Fibroblast of lung (primary cell): ENCODE data around the gene SUPT5H.

Experiments
- EZH2 ChIP-seq: IDR thresholded peaks from 2 replicates; pipeline ENCODE4 v1.5.1; 2012; ENCODE audit warnings: low read length, control low read depth, mild to moderate bottlenecking; ENCODE audit errors: missing control alignments
- TF ChIP-seq, protein P1 (sequence below), 2 donors: IDR thresholded peaks in 1 of 2; conservative IDR thresholded peaks in 1 of 2; 1 replicate in 1 of 2; 2 replicates in 1 of 2; pipeline ENCODE4 v1.5.1; 2011 to 2012; ENCODE audit warnings: low read length in 2 of 2, control low read depth in 1 of 2, inconsistent platforms in 1 of 2, low read depth in 1 of 2, mild to moderate bottlenecking in 1 of 2

DNA sequence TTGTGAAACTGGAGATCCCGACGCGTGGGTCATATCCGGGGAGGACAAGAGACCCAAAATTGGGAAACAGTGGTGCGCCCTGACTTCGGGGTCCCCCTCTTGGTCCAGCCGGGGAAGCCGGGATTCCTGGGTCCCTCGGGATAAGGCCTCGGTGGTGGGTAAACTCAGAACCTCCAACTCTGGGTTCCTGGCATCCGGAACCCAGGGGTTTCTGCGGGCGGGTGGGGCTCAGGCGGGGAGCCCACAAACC, 38.0 kb upstream of the SUPT5H start:
- no peak for TF ChIP-seq EZH2
- TF ChIP-seq, protein P1, sequence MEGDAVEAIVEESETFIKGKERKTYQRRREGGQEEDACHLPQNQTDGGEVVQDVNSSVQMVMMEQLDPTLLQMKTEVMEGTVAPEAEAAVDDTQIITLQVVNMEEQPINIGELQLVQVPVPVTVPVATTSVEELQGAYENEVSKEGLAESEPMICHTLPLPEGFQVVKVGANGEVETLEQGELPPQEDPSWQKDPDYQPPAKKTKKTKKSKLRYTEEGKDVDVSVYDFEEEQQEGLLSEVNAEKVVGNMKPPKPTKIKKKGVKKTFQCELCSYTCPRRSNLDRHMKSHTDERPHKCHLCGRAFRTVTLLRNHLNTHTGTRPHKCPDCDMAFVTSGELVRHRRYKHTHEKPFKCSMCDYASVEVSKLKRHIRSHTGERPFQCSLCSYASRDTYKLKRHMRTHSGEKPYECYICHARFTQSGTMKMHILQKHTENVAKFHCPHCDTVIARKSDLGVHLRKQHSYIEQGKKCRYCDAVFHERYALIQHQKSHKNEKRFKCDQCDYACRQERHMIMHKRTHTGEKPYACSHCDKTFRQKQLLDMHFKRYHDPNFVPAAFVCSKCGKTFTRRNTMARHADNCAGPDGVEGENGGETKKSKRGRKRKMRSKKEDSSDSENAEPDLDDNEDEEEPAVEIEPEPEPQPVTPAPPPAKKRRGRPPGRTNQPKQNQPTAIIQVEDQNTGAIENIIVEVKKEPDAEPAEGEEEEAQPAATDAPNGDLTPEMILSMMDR (conservative IDR thresholded peaks at IDR 0.05 in 1 of 2, IDR thresholded peaks at IDR 0.05 in 1 of 2; ENCODE audit: low read depth in 1 of 2, low read length in 2 of 2), result no peak
